Stomach (tissue), 4 donors: ENCODE results near the gene PPP1R37.

Experiments used
- CTCF ChIP-seq, 7 experiments: fragments of 450-650 bp in 4 of 7; fragments of 200-600 bp in 3 of 7; sonication (generic) in 3 of 7; IDR thresholded peaks; one replicate each; pipeline ENCODE4 v1.5.1; 2016 to 2019; ENCODE audit warnings: antibody characterized with exemption in 7 of 7, control low read depth in 2 of 7, mild to moderate bottlenecking in 1 of 7
- POLR2A ChIP-seq, 4 donors: fragments of 450-650 bp; IDR thresholded peaks; one replicate each; pipeline ENCODE4 v1.6.1; 2016; ENCODE audit warnings: antibody characterized with exemption in 4 of 4, control low read depth in 2 of 4, mild to moderate bottlenecking in 1 of 4, moderate library complexity in 1 of 4

DNA sequence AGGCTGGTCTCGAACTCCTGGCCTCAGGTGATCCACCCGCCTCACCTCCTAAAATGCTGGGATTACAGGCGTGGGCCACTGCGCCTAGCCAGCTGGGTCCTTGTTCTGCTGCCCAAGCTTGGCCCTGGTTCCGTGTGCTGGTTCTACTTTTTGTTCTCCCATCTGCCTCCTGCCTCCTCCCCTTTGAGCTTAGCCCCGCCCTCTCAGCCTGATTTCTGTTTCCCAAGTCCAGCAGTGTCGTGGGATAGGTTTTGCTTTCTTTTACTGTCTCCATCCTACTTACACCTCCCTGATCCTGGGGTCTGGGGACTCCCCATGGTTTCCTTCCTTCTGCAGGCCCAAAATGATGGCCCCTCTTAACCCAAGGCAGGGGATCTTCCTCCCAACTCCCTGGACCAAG, 88.0 kb downstream of the PPP1R37 start:
- no peak for TF ChIP-seq CTCF (IDR thresholded peaks at IDR 0.05)
- no peak for TF ChIP-seq POLR2A (IDR thresholded peaks at IDR 0.05)
